ENCODE data around the gene MESP1.
A peak's percentile ranks its signal among the peaks of the same experiment; 100 is the strongest.

Gene MESP1

GRCh38 chr15:89760303-89761008, 9.4 kb upstream of the MESP1 start:
- Histone ChIP-seq H3K4me1 (ENCODE audit: control insufficient read depth, low read length) (no peaks in the 10 kb centered on the region), H3F3A (ENCODE audit: control insufficient read depth, insufficient read depth) (no peaks in the 10 kb centered on the region), H3K9me3 (ENCODE audit: control insufficient read depth, insufficient read depth, low read length) (no peaks in the 10 kb centered on the region), H3K27ac (ENCODE audit: low read depth, low read length) (no peak overlapping the region), H3K4me2 (ENCODE audit: low read length) (no peak overlapping the region), H4K20me1 (ENCODE audit: control insufficient read depth, insufficient read depth, low read depth, low read length) (no peaks in the 10 kb centered on the region), H3K27me3 (ENCODE audit: control insufficient read depth, low read length) (no peaks in the 10 kb centered on the region), H3K9me2 (replicated peaks; ENCODE audit: control insufficient read depth, low read length) (no peaks in the 10 kb centered on the region), H3K36me3 (ENCODE audit: control insufficient read depth, low read length) (no peaks in the 10 kb centered on the region), H3K79me2 (ENCODE audit: control insufficient read depth, low read length) (no peaks in the 10 kb centered on the region), H3K4me3 (ENCODE audit: low read length) (no peak overlapping the region)
- TF ChIP-seq EZH2phosphoT487 (IDR thresholded peaks at IDR 0.05; ENCODE audit: borderline replicate concordance, low read length): no peak
- peak; percentile 98 for TF ChIP-seq CTCF (IDR thresholded peaks at IDR 0.05; ENCODE audit: low read depth, low read length, poor library complexity, severe bottlenecking)

DNA sequence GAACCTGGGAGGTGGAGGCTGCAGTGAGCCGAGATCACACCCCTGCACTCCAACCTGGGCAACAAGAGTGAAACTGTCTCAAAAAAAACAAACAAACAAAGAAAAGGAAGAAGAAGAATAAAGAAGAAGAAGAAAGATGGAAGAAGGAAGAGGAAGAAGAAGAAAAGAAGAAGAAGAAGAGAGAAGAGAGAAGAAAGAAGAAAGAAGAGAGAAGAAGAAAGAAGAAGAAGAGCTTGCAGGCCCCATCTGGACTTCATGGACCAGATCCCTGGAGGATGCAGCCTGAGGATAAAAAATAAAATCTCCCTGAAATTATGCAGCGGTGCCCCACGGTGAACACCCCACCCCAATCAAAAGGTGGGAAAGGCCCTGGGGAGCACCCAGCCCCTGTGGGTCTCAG, 8.8 kb upstream of the MESP1 start:
- TF ChIP-seq CTCF (IDR thresholded peaks at IDR 0.05; ENCODE audit: low read depth, low read length, poor library complexity, severe bottlenecking) (no peak), EZH2phosphoT487 (IDR thresholded peaks at IDR 0.05; ENCODE audit: borderline replicate concordance, low read length) (no peak)
- Histone ChIP-seq H3K36me3 (ENCODE audit: control insufficient read depth, low read length) (no peaks in the 10 kb centered on the region), H3K4me3 (ENCODE audit: low read length) (no peak overlapping the region), H3K9me2 (replicated peaks; ENCODE audit: control insufficient read depth, low read length) (no peaks in the 10 kb centered on the region), H3F3A (ENCODE audit: control insufficient read depth, insufficient read depth) (no peaks in the 10 kb centered on the region), H3K4me2 (ENCODE audit: low read length) (no peak overlapping the region), H3K27ac (ENCODE audit: low read depth, low read length) (no peak overlapping the region), H3K4me1 (ENCODE audit: control insufficient read depth, low read length) (no peaks in the 10 kb centered on the region), H3K27me3 (ENCODE audit: control insufficient read depth, low read length) (no peaks in the 10 kb centered on the region), H3K79me2 (ENCODE audit: control insufficient read depth, low read length) (no peaks in the 10 kb centered on the region), H4K20me1 (ENCODE audit: control insufficient read depth, insufficient read depth, low read depth, low read length) (no peaks in the 10 kb centered on the region), H3K9me3 (ENCODE audit: control insufficient read depth, insufficient read depth, low read length) (no peaks in the 10 kb centered on the region)

DNA sequence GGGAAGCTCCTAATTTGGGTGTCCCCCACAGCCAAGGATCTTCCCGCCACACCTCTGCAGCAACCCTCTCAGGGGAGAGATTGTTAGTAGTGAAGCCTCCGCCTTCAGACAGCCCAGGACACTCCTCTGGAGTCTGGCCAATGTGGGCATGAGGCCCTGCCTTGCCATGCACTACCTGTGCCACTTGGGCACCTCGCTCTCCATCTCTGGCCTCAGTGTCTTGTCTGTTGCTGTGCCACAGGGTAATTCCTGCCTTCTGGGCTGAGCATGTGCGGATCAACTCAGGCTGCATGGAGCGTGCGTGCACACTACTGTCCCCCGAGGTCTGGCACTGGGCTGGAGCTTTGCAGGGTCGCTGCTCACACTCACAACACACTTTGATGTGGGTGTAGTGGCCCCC, 7.9 kb upstream of the MESP1 start:
- Histone ChIP-seq H3K4me2 (ENCODE audit: low read length) (no peak overlapping the region), H3F3A (ENCODE audit: control insufficient read depth, insufficient read depth) (no peaks in the 10 kb centered on the region), H3K27me3 (ENCODE audit: control insufficient read depth, low read length) (no peaks in the 10 kb centered on the region), H3K36me3 (ENCODE audit: control insufficient read depth, low read length) (no peaks in the 10 kb centered on the region), H3K9me2 (replicated peaks; ENCODE audit: control insufficient read depth, low read length) (no peaks in the 10 kb centered on the region), H3K4me1 (ENCODE audit: control insufficient read depth, low read length) (no peaks in the 10 kb centered on the region), H3K4me3 (ENCODE audit: low read length) (no peak overlapping the region), H3K79me2 (ENCODE audit: control insufficient read depth, low read length) (no peaks in the 10 kb centered on the region), H3K9me3 (ENCODE audit: control insufficient read depth, insufficient read depth, low read length) (no peaks in the 10 kb centered on the region), H3K27ac (ENCODE audit: low read depth, low read length) (no peak overlapping the region), H4K20me1 (ENCODE audit: control insufficient read depth, insufficient read depth, low read depth, low read length) (no peaks in the 10 kb centered on the region)
- TF ChIP-seq CTCF (IDR thresholded peaks at IDR 0.05; ENCODE audit: low read depth, low read length, poor library complexity, severe bottlenecking) (no peak), EZH2phosphoT487 (IDR thresholded peaks at IDR 0.05; ENCODE audit: borderline replicate concordance, low read length) (no peak)
